GM18519 (cell line): ENCODE measurements around the gene GRIK1.

Experiments used
- ATAC-seq: cut with Tn5 transposase; IDR thresholded peaks from one replicate; pipeline ENCODE4 v1.9.1; 2021; ENCODE audit warnings: mild to moderate bottlenecking, moderate library complexity; ENCODE audit not compliant: unreplicated experiment, low FRiP score

The GRIK1 gene

GRCh38 chr21:29793712-29794111 lies 146.1 kb downstream of the GRIK1 start:
- ATAC-seq: no peak

- no peak for ATAC-seq
These were observed 150.4 kb downstream of the GRIK1 start for GRCh38 chr21:29789393-29789792.

GRCh38 chr21:29788752-29789151 lies 151.0 kb downstream of the GRIK1 start:
- ATAC-seq: no peak

DNA sequence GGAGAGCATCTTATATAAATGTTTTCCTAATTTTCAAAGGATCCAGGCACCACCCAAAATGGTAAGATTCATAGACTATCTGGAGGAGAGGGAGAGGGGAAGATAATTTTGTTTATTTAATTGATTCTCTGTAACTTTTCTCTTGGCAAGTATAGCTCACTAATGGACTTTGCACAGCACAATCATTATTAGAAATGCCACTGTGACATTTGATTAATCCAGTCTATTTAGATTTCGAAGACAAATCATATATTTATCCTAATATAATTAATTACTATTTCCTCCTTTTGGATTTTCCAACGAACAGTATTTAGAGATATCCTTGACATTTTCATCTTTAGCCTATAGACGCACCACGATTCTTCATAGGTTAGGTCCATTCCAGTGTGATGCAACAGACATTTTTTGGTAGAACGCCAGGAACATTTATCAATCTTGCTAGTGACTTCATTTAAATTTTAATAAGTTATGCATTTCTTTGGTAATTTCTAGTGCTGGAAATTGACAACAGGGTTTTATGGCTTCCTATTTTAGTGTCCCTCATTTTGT lies 152.4 kb downstream of the GRIK1 start:
- no peak for ATAC-seq

DNA sequence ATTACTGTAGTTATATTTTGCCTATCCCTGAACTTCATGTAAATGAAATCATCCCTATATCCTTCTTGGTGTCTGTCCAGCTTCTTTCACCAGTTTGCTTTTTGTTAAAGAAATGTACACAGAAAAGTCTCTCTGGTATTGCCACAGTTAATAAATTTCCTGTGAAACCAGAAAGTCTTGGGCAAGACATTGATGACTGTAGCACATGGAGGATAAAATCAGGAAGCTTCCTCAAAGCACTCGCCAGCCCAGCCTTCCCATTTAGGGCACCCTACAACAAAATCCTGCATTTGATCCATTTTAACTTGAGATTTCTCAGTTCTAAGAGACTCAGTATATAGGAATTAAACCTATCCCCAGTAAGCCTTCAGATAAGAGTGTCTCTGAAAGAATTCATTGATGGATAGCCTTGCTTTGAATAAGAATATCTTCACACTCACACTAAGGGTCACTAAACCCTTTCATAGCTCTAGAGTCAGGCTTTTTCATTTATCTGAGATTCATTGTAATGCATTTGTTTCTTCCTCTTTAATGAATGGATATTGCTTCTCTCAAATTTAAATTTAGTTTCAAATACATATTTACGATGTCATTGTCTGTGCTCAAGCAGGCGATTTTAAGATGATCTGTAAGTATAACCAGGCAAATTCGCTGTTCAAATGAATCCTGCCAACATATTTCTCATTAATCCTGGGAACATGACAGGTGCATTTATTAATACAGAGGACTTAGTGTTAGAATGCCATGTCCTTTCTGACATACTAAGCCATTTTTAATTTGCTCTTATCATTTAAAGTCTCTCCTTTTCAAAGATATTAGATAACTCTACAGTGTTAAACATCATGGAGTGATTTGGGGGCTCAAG lies 153.1 kb downstream of the GRIK1 start:
- ATAC-seq: no peak

GRCh38 chr21:29777160-29777559 lies 162.6 kb downstream of the GRIK1 start:
- ATAC-seq: no peak

DNA sequence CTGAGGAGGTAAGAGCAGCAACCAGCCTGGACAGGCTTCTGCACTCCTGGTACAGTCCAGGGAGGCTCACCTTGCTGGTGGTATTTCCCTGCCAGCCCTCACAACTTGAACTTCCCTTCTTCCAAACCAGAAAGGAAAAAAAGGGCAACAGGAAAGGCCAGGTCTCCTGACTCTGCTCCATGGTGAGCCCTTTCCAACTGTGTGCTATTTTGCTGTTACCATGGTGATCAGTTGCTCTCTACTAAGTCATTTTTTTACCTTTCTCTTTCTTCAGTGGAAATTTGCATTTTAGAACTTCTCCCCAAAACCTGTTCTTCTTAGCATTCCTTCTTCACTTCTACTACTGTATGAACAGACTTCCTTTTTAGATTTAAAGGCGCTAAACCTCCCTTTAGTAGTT lies 164.3 kb downstream of the GRIK1 start:
- no peak for ATAC-seq

GRCh38 chr21:29771491-29772066 lies 168.2 kb downstream of the GRIK1 start:
- ATAC-seq: no peak

DNA sequence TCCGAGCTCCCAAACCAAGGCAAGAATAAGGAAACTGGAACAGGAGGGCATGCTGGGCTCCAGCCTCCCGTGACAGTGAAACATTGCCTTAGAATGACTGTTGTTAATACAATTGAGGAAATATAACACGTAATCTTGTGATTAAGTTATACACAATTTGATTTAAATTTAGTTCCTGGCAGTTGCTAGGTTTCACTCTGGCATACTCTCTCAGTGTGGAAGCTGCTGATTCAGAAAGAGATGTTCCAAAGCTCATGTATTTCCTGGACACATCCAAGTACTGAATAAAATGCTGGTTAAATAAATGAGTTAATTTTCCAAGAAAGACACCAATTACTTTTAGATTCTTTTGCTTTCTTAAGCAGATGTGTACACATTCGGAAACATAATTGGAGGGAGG lies 176.1 kb downstream of the GRIK1 start:
- ATAC-seq: no peak

DNA sequence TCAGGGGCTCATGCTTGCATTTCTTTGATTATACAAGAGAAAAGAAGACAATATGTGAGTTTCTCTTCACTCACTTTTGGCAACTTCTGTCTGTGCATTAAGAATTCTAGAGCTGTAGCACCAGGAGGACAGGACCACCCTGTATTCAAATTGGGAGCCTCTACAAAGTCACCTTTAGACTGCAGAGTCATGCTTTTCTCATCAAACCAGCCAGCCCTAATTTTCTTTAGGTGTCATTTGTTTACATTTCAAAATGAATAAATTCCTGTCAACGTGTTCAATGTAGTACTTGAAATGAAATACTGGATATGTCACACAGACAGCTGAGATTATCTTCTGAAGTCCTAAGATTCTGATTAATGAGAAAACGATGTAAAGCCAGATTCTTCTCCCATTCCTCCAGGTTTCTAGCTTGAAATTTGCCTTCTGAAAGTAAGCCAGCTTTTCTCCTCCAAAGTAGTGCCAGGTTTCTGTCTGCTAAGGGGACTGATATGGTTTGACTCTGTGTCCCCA lies 177.2 kb downstream of the GRIK1 start:
- ATAC-seq: no peak

DNA sequence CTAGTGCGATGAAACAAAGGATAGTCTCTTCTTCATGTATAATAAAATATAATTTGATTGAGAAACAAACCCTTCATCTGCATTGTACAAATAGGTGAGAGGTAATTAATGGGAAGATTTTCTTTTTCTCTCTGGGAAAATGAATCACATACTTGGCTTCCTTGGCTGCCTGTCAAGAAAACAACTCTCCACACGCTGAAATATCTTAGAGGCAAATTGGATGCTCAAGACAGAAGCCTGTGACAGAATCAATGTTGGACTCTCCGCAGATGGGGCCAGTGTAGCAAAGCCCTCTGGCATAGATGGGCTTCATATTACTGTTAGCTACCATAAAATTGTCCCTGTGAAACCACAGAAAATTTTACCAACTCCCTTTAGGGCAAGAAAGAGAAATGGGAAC lies 186.6 kb downstream of the GRIK1 start:
- no peak for ATAC-seq

- ATAC-seq: no peak
These were observed 188.2 kb downstream of the GRIK1 start for GRCh38 chr21:29751473-29752185.

- no peak for ATAC-seq
These were observed 189.8 kb downstream of the GRIK1 start for GRCh38 chr21:29749957-29750356.

DNA sequence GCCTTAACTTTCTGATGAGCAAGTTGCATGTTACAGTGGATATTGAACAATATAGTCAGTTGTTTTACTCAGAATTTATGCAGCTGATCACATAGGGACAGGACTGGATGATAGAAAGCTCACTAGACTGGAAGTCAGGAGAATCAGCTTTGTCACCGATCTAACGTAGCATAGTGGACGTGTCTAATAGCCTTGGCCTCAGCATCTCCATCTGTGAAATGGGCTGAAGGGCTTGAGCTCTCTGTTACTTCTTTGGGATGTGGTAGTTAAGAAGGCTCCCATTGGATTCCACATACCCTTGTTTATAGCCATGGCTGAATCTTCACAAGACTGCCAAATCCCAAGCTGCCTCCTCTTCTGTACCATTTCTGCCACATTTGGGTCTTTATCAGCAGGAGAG lies 190.6 kb downstream of the GRIK1 start:
- ATAC-seq: no peak

GRCh38 chr21:29748391-29749167 lies 191.2 kb downstream of the GRIK1 start:
- no peak for ATAC-seq

DNA sequence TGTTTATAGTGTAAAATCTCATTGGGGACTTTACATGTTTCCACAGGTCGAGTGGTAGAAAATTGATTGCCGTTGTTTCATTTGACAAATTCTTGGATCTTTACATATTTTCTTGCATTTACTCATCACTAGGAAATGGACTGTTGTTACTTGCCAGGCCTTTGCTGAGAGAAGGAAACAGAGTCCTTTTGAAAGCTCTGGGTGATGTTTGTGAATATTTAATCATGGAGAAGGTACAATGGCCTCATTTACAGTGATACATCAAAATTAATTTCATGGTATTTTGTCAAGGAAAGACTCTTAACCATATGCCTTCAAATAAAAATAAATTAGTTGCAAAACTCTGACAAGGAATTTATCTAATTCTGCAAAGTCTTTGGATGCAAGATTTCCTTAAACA lies 198.0 kb downstream of the GRIK1 start:
- ATAC-seq: no peak

GRCh38 chr21:29739176-29739575 lies 200.6 kb downstream of the GRIK1 start:
- ATAC-seq: no peak

GRCh38 chr21:29738730-29739129 lies 201.1 kb downstream of the GRIK1 start:
- ATAC-seq: no peak

GRCh38 chr21:29737186-29737585 lies 202.6 kb downstream of the GRIK1 start:
- no peak for ATAC-seq

GRCh38 chr21:29730281-29730680 lies 209.5 kb downstream of the GRIK1 start:
- no peak for ATAC-seq
